Measurements from ENCODE around the gene IRF1.

- TF ChIP-seq CTCF (IDR thresholded peaks at IDR 0.05): no peak
- TF ChIP-seq POLR2A (IDR thresholded peaks at IDR 0.05): no peak
- no peak for TF ChIP-seq POLR2AphosphoS5 (IDR thresholded peaks at IDR 0.05)
Measured at GRCh38 chr5:132478366-132478871, 12.2 kb downstream of the IRF1 start.

All from prostate gland (tissue), 2 donors.